Measurements from ENCODE around the gene BPIFB6.

The BPIFB6 gene

DNA sequence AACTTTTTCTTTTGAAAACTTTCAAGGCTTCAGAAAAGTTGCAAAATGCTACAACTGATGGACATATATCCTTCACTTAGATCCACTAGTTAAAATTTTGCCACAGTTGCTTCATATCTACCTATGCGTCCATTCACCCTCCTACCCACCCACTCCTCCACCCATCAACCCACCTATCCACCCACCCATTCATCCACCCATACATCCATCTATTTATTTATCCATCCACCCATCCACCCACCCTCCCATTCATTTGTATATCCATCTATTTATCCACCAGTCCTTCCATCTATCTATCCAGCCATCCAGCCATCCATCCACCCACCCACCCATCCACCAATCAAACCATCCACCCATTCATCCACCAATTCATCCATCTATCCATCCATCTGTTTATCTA, 61.6 kb downstream of the BPIFB6 start:
- no peak for DNase-seq

DNA sequence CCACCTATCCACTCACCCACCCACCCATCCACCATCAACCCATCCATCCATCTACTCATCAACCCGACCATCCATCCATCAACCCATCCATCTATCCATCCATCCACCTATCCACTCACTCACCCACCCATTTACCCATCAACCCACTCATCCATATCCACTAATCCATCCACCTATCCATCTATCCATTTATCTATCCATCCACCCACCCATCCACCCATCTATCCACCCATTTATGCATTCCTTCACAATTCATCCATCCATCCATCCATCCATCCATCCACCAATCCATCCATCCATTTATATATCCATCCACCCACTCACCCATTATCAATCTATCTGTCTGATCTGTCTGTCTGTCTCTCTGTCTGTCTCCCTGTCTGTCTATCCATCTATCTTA, 62.1 kb downstream of the BPIFB6 start:
- no peak for DNase-seq

Measured in left hindlimb (tissue), 1 donor.